Neuronal stem cell (in vitro differentiated cells): ENCODE measurements around the gene ADGB.
"Not testable (repeated sequence)": the region's sequence is repeated elsewhere in the genome, so short reads cannot be mapped to it uniquely, and the experiment has no call there.

Source experiments
- DNase-seq: peaks from one replicate; pipeline ENCODE4 v3.0.0-alpha.2; 2013; ENCODE audit warnings: low spot score
- H2AFZ ChIP-seq: one replicate; pipeline ENCODE4 v1.6.1; 2013; ENCODE audit warnings: mild to moderate bottlenecking, low read length, inconsistent platforms
- H2AK5ac ChIP-seq: 2 replicates; pipeline ENCODE4 v1.6.1; 2013; ENCODE audit warnings: low read depth, mild to moderate bottlenecking, inconsistent platforms, low read length, moderate library complexity, mixed read lengths
- H2BK120ac ChIP-seq: 2 replicates; pipeline ENCODE4 v1.6.1; 2013; ENCODE audit warnings: low read depth, mild to moderate bottlenecking, inconsistent platforms, low read length, moderate library complexity, mixed read lengths
- H2BK12ac ChIP-seq: one replicate; pipeline ENCODE4 v1.6.1; 2013; ENCODE audit warnings: low read length, inconsistent platforms
- H2BK15ac ChIP-seq: 2 replicates; pipeline ENCODE4 v1.6.1; 2013; ENCODE audit warnings: mild to moderate bottlenecking, low read length, inconsistent platforms, mixed read lengths
- H2BK5ac ChIP-seq: one replicate; pipeline ENCODE4 v1.6.1; 2013; ENCODE audit warnings: inconsistent platforms, mild to moderate bottlenecking, low read length, moderate library complexity
- H3K14ac ChIP-seq: one replicate; pipeline ENCODE4 v1.6.1; 2013; ENCODE audit warnings: low read length, inconsistent platforms
- H3K18ac ChIP-seq: 2 replicates; pipeline ENCODE4 v1.6.1; 2013; ENCODE audit warnings: low read length, inconsistent platforms
- H3K23ac ChIP-seq: 2 replicates; pipeline ENCODE4 v1.6.1; 2013; ENCODE audit warnings: low read depth, mild to moderate bottlenecking, mixed read lengths, low read length, inconsistent platforms; ENCODE audit not compliant: poor library complexity
- H3K27ac ChIP-seq: replicated peaks from 3 replicates; pipeline ENCODE4 v1.5.1; 2013; ENCODE audit warnings: low read length, inconsistent platforms
- H3K27me3 ChIP-seq, 3 experiments: 2 replicates each; pipeline ENCODE4 v1.6.1; 2013; ENCODE audit warnings: low read length in 3 of 3, mild to moderate bottlenecking in 2 of 3, inconsistent platforms in 1 of 3, low read depth in 1 of 3, mixed read lengths in 1 of 3, moderate library complexity in 1 of 3; ENCODE audit not compliant: control insufficient read depth in 3 of 3, insufficient read depth in 3 of 3
- H3K36me3 ChIP-seq, 2 donors: replicated peaks in 1 of 2; 2 replicates each; pipeline ENCODE4 v1.6.1; 2013; ENCODE audit warnings: low read length in 2 of 2; ENCODE audit not compliant: control insufficient read depth in 2 of 2, insufficient read depth in 2 of 2
- H3K4ac ChIP-seq: 2 replicates; pipeline ENCODE4 v1.6.1; 2013; ENCODE audit warnings: inconsistent platforms, mild to moderate bottlenecking, low read length, moderate library complexity
- H3K4me1 ChIP-seq, 2 donors: 1 replicate in 1 of 2; 2 replicates in 1 of 2; pipeline ENCODE4 v1.6.1; 2013; ENCODE audit warnings: low read length in 2 of 2, low read depth in 1 of 2; ENCODE audit not compliant: control insufficient read depth in 2 of 2, insufficient read depth in 1 of 2
- H3K4me2 ChIP-seq: one replicate; pipeline ENCODE4 v1.6.1; 2013; ENCODE audit warnings: mild to moderate bottlenecking, low read length, inconsistent platforms; ENCODE audit not compliant: insufficient read depth, poor library complexity, severe bottlenecking
- H3K4me3 ChIP-seq, 2 donors: 2 replicates each; pipeline ENCODE4 v1.5.1; 2013; ENCODE audit warnings: low read length in 2 of 2, mild to moderate bottlenecking in 2 of 2, inconsistent platforms in 1 of 2, moderate library complexity in 1 of 2
- H3K79me1 ChIP-seq: one replicate; pipeline ENCODE4 v1.6.1; 2013; ENCODE audit warnings: low read depth, mild to moderate bottlenecking, inconsistent platforms, low read length, moderate library complexity
- H3K9ac ChIP-seq: one replicate; pipeline ENCODE4 v1.6.1; 2013; ENCODE audit warnings: mild to moderate bottlenecking, low read depth, low read length, inconsistent platforms; ENCODE audit not compliant: poor library complexity
- H3K9me3 ChIP-seq, 2 donors: replicated peaks in 1 of 2; 2 replicates each; pipeline versions ENCODE3 to v1.6.1; 2013; ENCODE audit warnings: low read length in 2 of 2, mild to moderate bottlenecking in 2 of 2, inconsistent platforms in 1 of 2, low read depth in 1 of 2, mixed read lengths in 1 of 2, moderate library complexity in 1 of 2; ENCODE audit not compliant: control insufficient read depth in 2 of 2, insufficient read depth in 1 of 2
- H4K8ac ChIP-seq: one replicate; pipeline ENCODE4 v1.6.1; 2013; ENCODE audit warnings: low read depth, mild to moderate bottlenecking, inconsistent platforms, low read length, moderate library complexity
- H4K91ac ChIP-seq: one replicate; pipeline ENCODE4 v1.6.1; 2013; ENCODE audit warnings: low read length, low read depth, mild to moderate bottlenecking, inconsistent platforms; ENCODE audit not compliant: poor library complexity
- WGBS, 2 donors: extraction: QIAGEN DNeasy Blood & Tissue Kit; methylation state at CpG; one replicate each; pipeline ENCODE4 v1.1.7; 2013; ENCODE audit warnings: missing lambda C conversion rate in 2 of 2, mixed read lengths in 1 of 2; ENCODE audit not compliant: insufficient read length in 2 of 2, insufficient replicate concordance in 1 of 2; ENCODE audit errors: extremely low coverage in 2 of 2; 5-methylcytosine and 5-hydroxymethylcytosine counted together

ADGB gene

GRCh38 chr6:146851837-146852236 is 253.1 kb downstream of the ADGB start:
- Histone ChIP-seq H3K18ac (no peak overlapping the region), H4K91ac (no peak overlapping the region), H2BK5ac (no peak overlapping the region), H3K27ac (no peak overlapping the region), H2BK12ac (no peak overlapping the region), H3K23ac (no peak overlapping the region), H2AFZ (no peak overlapping the region), H3K4me1 (no peaks in the 10 kb centered on the region), H2BK120ac (no peak overlapping the region), H3K9me3 (no peaks in the 10 kb centered on the region), H3K4ac (no peak overlapping the region), H3K4me2 (no peak overlapping the region), H3K4me3 (no peak overlapping the region), H3K79me1 (no peaks in the 10 kb centered on the region), H4K8ac (no peak overlapping the region), H3K9ac (no peak overlapping the region), H3K36me3 (no peaks in the 10 kb centered on the region), H2AK5ac (no peak overlapping the region), H3K14ac (no peak overlapping the region), H2BK15ac (no peak overlapping the region), H3K27me3 (no peaks in the 10 kb centered on the region)
- WGBS, 2 donors: no CpG with 5 or more reads among the region's 1 CpG
- no peak for DNase-seq

- H3K23ac ChIP-seq, H2AFZ ChIP-seq, H3K27me3 ChIP-seq, H3K36me3 ChIP-seq, H3K4me1 ChIP-seq, DNase-seq, H3K4me3 ChIP-seq, H4K8ac ChIP-seq, H2AK5ac ChIP-seq, H2BK12ac ChIP-seq, H3K27ac ChIP-seq, H2BK120ac ChIP-seq, H3K9ac ChIP-seq, H2BK5ac ChIP-seq, H3K4me2 ChIP-seq, H3K4ac ChIP-seq, H2BK15ac ChIP-seq, H3K18ac ChIP-seq, H4K91ac ChIP-seq, H3K14ac ChIP-seq, H3K9me3 ChIP-seq, H3K79me1 ChIP-seq: not testable (repeated sequence)
- no CpG with 5 or more reads among the region's 6 CpGs for WGBS, 2 donors
These were observed 255.9 kb downstream of the ADGB start for GRCh38 chr6:146854521-146855255.

GRCh38 chr6:146855889-146856288 is 257.1 kb downstream of the ADGB start:
- Histone ChIP-seq H3K4ac (no peak overlapping the region), H4K8ac (no peak overlapping the region), H3K36me3 (no peaks in the 10 kb centered on the region), H3K23ac (no peak overlapping the region), H3K27ac (no peak overlapping the region), H3K9ac (no peak overlapping the region), H2AFZ (no peak overlapping the region), H3K4me1 (peaks cover 0 to 2% of the 10 kb centered on the region in 2 donors), H3K4me2 (no peak overlapping the region), H3K27me3 (no peaks in the 10 kb centered on the region), H2BK120ac (no peak overlapping the region), H2AK5ac (no peak overlapping the region), H2BK15ac (no peak overlapping the region), H3K18ac (no peak overlapping the region), H3K4me3 (no peak overlapping the region), H3K79me1 (no peaks in the 10 kb centered on the region), H2BK5ac (no peak overlapping the region), H3K14ac (no peak overlapping the region), H2BK12ac (no peak overlapping the region), H4K91ac (no peak overlapping the region), H3K9me3 (peaks cover 0 to 3% of the 10 kb centered on the region in 2 donors)
- no peak for DNase-seq
- WGBS, 2 donors: no CpG with 5 or more reads among the region's 1 CpG

- H3K79me1 ChIP-seq: no peaks in the 10 kb centered on the region
- H3K27me3 ChIP-seq: no peaks in the 10 kb centered on the region
- H2BK120ac ChIP-seq: no peak overlapping the region
- H3K9me3 ChIP-seq: peaks cover 0 to 3% of the 10 kb centered on the region in 2 donors
- no peak overlapping the region for H3K27ac ChIP-seq
- H3K4me1 ChIP-seq: peaks cover 0 to 2% of the 10 kb centered on the region in 2 donors
- no peaks in the 10 kb centered on the region for H3K36me3 ChIP-seq
- H3K4me2 ChIP-seq: no peak overlapping the region
- no peak overlapping the region for H2AK5ac ChIP-seq
- no peak overlapping the region for H2BK15ac ChIP-seq
- no peak overlapping the region for H4K8ac ChIP-seq
- no peak overlapping the region for H3K18ac ChIP-seq
- H3K9ac ChIP-seq: no peak overlapping the region
- H2BK12ac ChIP-seq: no peak overlapping the region
- WGBS, 2 donors: no CpG with 5 or more reads among the region's 7 CpGs
- no peak overlapping the region for H2AFZ ChIP-seq
- no peak overlapping the region for H3K4me3 ChIP-seq
- H3K4ac ChIP-seq: no peak overlapping the region
- no peak overlapping the region for H2BK5ac ChIP-seq
- H3K14ac ChIP-seq: no peak overlapping the region
- DNase-seq: no peak
- no peak overlapping the region for H4K91ac ChIP-seq
- no peak overlapping the region for H3K23ac ChIP-seq
These were observed 257.5 kb downstream of the ADGB start for GRCh38 chr6:146856296-146856695.
